ENCODE data around the gene XPOT. TPM values are rescaled to one million over a fixed set of nuclear protein-coding genes. Genes with fewer than 3 reads are reported as not detected.

The XPOT gene
- total RNA-seq, 1 experiment from 2014 or later = 122 TPM

GRCh38 chr12:64362721-64363305 lies 41.4 kb upstream of the XPOT start:
- H3K9me3 ChIP-seq (ENCODE audit: insufficient read depth, low read depth) = no peaks in the 10 kb centered on the region
- BruUV-seq (replicated peaks) = no TSS peak
- H3K9me2 ChIP-seq (ENCODE audit: insufficient read depth) = no peaks in the 10 kb centered on the region
- ChIA-PET POLR2A (ENCODE audit: unreplicated experiment) (no interaction called here), CTCF (no interaction called here)
- H3K4me1 ChIP-seq (replicated peaks; ENCODE audit: insufficient read depth) = no peaks in the 10 kb centered on the region
- no peaks in the 10 kb centered on the region for H3K27me3 ChIP-seq (ENCODE audit: insufficient read depth, low read depth)
- H3K4me3 ChIP-seq = no peak overlapping the region
- no peak overlapping the region for H3K27ac ChIP-seq
- TF ChIP-seq CTCF (conservative IDR thresholded peaks at IDR 0.05) = no peak
- no peak for TF ChIP-seq EZH2 (IDR thresholded peaks at IDR 0.05; ENCODE audit: low read depth)
- intact Hi-C loops (cut with micrococcal nuclease; ENCODE audit: unreplicated experiment) = no loop called here
- H3F3A ChIP-seq (ENCODE audit: insufficient read depth, low read depth) = no peaks in the 10 kb centered on the region
- H4K20me1 ChIP-seq (ENCODE audit: insufficient read depth) = no peaks in the 10 kb centered on the region
- no peak for DNase-seq
- H3K4me2 ChIP-seq = no peak overlapping the region
- no peaks in the 10 kb centered on the region for H3K79me2 ChIP-seq (ENCODE audit: low read depth)
- no peak overlapping the region for H2AFZ ChIP-seq
- no peaks in the 10 kb centered on the region for H3K36me3 ChIP-seq (ENCODE audit: low read depth)

GRCh38 chr12:64383675-64384074 lies 20.5 kb upstream of the XPOT start:
- no peak for DNase-seq
- H2AFZ ChIP-seq = no peak overlapping the region
- no peaks in the 10 kb centered on the region for H3K27me3 ChIP-seq (ENCODE audit: insufficient read depth, low read depth)
- ChIA-PET POLR2A (ENCODE audit: unreplicated experiment) (no interaction called here), CTCF (no interaction called here)
- TF ChIP-seq EZH2 (IDR thresholded peaks at IDR 0.05; ENCODE audit: low read depth) = no peak
- no peak for TF ChIP-seq CTCF (conservative IDR thresholded peaks at IDR 0.05)
- peaks cover 9% of the 10 kb centered on the region; the same call in 1 of the 2 replicates for H3K9me3 ChIP-seq (ENCODE audit: insufficient read depth, low read depth)
- intact Hi-C loops (cut with micrococcal nuclease; ENCODE audit: unreplicated experiment) = no loop called here
- H3K4me3 ChIP-seq = no peak overlapping the region
- no peaks in the 10 kb centered on the region for H3K79me2 ChIP-seq (ENCODE audit: low read depth)
- no peaks in the 10 kb centered on the region for H3K9me2 ChIP-seq (ENCODE audit: insufficient read depth)
- H3K36me3 ChIP-seq (ENCODE audit: low read depth) = no peaks in the 10 kb centered on the region
- H4K20me1 ChIP-seq (ENCODE audit: insufficient read depth) = no peaks in the 10 kb centered on the region
- no TSS peak for BruUV-seq (replicated peaks)
- peaks cover 31% of the 10 kb centered on the region for H3K4me1 ChIP-seq (replicated peaks; ENCODE audit: insufficient read depth)
- no peak overlapping the region for H3K27ac ChIP-seq
- H3K4me2 ChIP-seq = no peak overlapping the region
- peaks cover 30% of the 10 kb centered on the region; the same call in 1 of the 2 replicates for H3F3A ChIP-seq (ENCODE audit: insufficient read depth, low read depth)

GRCh38 chr12:64385019-64385418 lies 19.2 kb upstream of the XPOT start:
- Histone ChIP-seq H3K27me3 (ENCODE audit: insufficient read depth, low read depth) (no peaks in the 10 kb centered on the region), H4K20me1 (ENCODE audit: insufficient read depth) (no peaks in the 10 kb centered on the region), H3K4me1 (replicated peaks; ENCODE audit: insufficient read depth) (peaks cover 31% of the 10 kb centered on the region), H3K4me3 (no peak overlapping the region), H3K9me3 (ENCODE audit: insufficient read depth, low read depth) (peaks cover 9% of the 10 kb centered on the region; the same call in 1 of the 2 replicates), H3K79me2 (ENCODE audit: low read depth) (no peaks in the 10 kb centered on the region), H3K4me2 (peak overlapping the region; percentile 37), H3F3A (ENCODE audit: insufficient read depth, low read depth) (peaks cover 30% of the 10 kb centered on the region; the same call in 1 of the 2 replicates), H3K36me3 (ENCODE audit: low read depth) (no peaks in the 10 kb centered on the region), H3K27ac (peak overlapping the region; percentile 71), H3K9me2 (ENCODE audit: insufficient read depth) (no peaks in the 10 kb centered on the region), H2AFZ (no peak overlapping the region)
- no peak for DNase-seq
- ChIA-PET CTCF (no interaction called here), POLR2A (ENCODE audit: unreplicated experiment) (interaction anchor here (0.6 kb wide), 1 partner anchor 109 kb away, joined by 3 read pairs; no protein-coding TSS in a partner anchor)
- TF ChIP-seq CTCF (conservative IDR thresholded peaks at IDR 0.05) (no peak), EZH2 (IDR thresholded peaks at IDR 0.05; ENCODE audit: low read depth) (no peak)
- no TSS peak for BruUV-seq (replicated peaks)
- intact Hi-C loops (cut with micrococcal nuclease; ENCODE audit: unreplicated experiment) = no loop called here

Measured in PC-9 (cell line).